G401.6 (cell line): Measurements from ENCODE around the gene CAMSAP1.

Source experiments
- FAIRE-seq: peaks from 2 replicates; lab custom pipeline; 2012; peaks lifted over from hg19 to GRCh38; lab: Jason Lieb, UNC

The CAMSAP1 gene

GRCh38 chr9:135878528-135879236 lies 28.7 kb downstream of the CAMSAP1 start:
- no peak for FAIRE-seq

- no peak for FAIRE-seq
These were observed 29.4 kb downstream of the CAMSAP1 start for GRCh38 chr9:135877791-135878527.

GRCh38 chr9:135876936-135877335 lies 30.4 kb downstream of the CAMSAP1 start:
- FAIRE-seq, result no peak

GRCh38 chr9:135874859-135875258 lies 32.5 kb downstream of the CAMSAP1 start:
- FAIRE-seq, result no peak

GRCh38 chr9:135869909-135870308 lies 37.4 kb downstream of the CAMSAP1 start:
- FAIRE-seq, result no peak

- FAIRE-seq, result no peak
These were observed 41.8 kb downstream of the CAMSAP1 start for GRCh38 chr9:135865531-135865930.

GRCh38 chr9:135864447-135865049 lies 42.8 kb downstream of the CAMSAP1 start:
- FAIRE-seq, result peak; percentile 44

- no peak for FAIRE-seq
These were observed 44.5 kb downstream of the CAMSAP1 start for GRCh38 chr9:135862809-135863208.

- no peak for FAIRE-seq
These were observed 48.7 kb downstream of the CAMSAP1 start for GRCh38 chr9:135858491-135859185.

GRCh38 chr9:135857843-135858242 lies 49.5 kb downstream of the CAMSAP1 start:
- no peak for FAIRE-seq

GRCh38 chr9:135857371-135857786 lies 50.0 kb downstream of the CAMSAP1 start:
- no peak for FAIRE-seq

- FAIRE-seq, result no peak
These were observed 55.6 kb downstream of the CAMSAP1 start for GRCh38 chr9:135851748-135852147.

GRCh38 chr9:135850737-135851136 lies 56.6 kb downstream of the CAMSAP1 start:
- FAIRE-seq, result no peak

- no peak for FAIRE-seq
These were observed 58.2 kb downstream of the CAMSAP1 start for GRCh38 chr9:135849181-135849580.

GRCh38 chr9:135848341-135849047 lies 58.9 kb downstream of the CAMSAP1 start:
- no peak for FAIRE-seq

GRCh38 chr9:135847833-135848232 lies 59.5 kb downstream of the CAMSAP1 start:
- FAIRE-seq, result no peak

- FAIRE-seq, result no peak
These were observed 66.8 kb downstream of the CAMSAP1 start for GRCh38 chr9:135840539-135840938.

GRCh38 chr9:135840107-135840506 lies 67.2 kb downstream of the CAMSAP1 start:
- no peak for FAIRE-seq

GRCh38 chr9:135839516-135839915 lies 67.8 kb downstream of the CAMSAP1 start:
- FAIRE-seq, result no peak

GRCh38 chr9:135835131-135835530 lies 72.2 kb downstream of the CAMSAP1 start:
- FAIRE-seq, result no peak

GRCh38 chr9:135833864-135834263 lies 73.5 kb downstream of the CAMSAP1 start:
- FAIRE-seq, result no peak

GRCh38 chr9:135830496-135830895 lies 76.8 kb downstream of the CAMSAP1 start:
- no peak for FAIRE-seq
